Stomach smooth muscle (tissue), 2 donors: ENCODE results near the gene CLEC10A.
"Not testable (repeated sequence)": the region's sequence is repeated elsewhere in the genome, so short reads cannot be mapped to it uniquely, and the experiment has no call there.

Source experiments
- H3K27ac ChIP-seq: one replicate; pipeline ENCODE4 v1.7.0; 2013; ENCODE audit warnings: mild to moderate bottlenecking, low read length, inconsistent platforms
- H3K27me3 ChIP-seq, 2 donors: one replicate each; pipeline ENCODE4 v1.7.0; 2013; ENCODE audit warnings: low read length in 2 of 2; ENCODE audit not compliant: insufficient read depth in 2 of 2, control insufficient read depth in 1 of 2
- H3K36me3 ChIP-seq, 2 donors: one replicate each; pipeline ENCODE4 v1.7.0; 2013; ENCODE audit warnings: low read length in 2 of 2; ENCODE audit not compliant: control insufficient read depth in 2 of 2, insufficient read depth in 2 of 2
- H3K4me1 ChIP-seq: one replicate; pipeline ENCODE4 v1.7.0; 2013; ENCODE audit warnings: low read length; ENCODE audit not compliant: control insufficient read depth, insufficient read depth
- H3K4me3 ChIP-seq, 2 donors: one replicate each; pipeline ENCODE4 v1.7.0; 2013; ENCODE audit warnings: low read length in 2 of 2
- H3K9ac ChIP-seq, 2 donors: one replicate each; pipeline ENCODE4 v1.7.0; 2013; ENCODE audit warnings: low read length in 2 of 2, mild to moderate bottlenecking in 1 of 2
- H3K9me3 ChIP-seq, 2 donors: one replicate each; pipeline ENCODE4 v1.7.0; 2013; ENCODE audit warnings: low read length in 2 of 2; ENCODE audit not compliant: control insufficient read depth in 2 of 2
- donor health status: healthy.
- donor health status: Pancreatic carcinoma.

Gene CLEC10A

GRCh38 chr17:7107795-7108559, 27.9 kb upstream of the CLEC10A start:
- H3K36me3 ChIP-seq: no peaks in the 10 kb centered on the region
- H3K4me1 ChIP-seq: no peaks in the 10 kb centered on the region
- no peak overlapping the region for H3K4me3 ChIP-seq
- no peak overlapping the region for H3K27ac ChIP-seq
- H3K9me3 ChIP-seq: no peaks in the 10 kb centered on the region
- no peak overlapping the region for H3K9ac ChIP-seq
- peaks cover 8 to 16% of the 10 kb centered on the region in 2 donors for H3K27me3 ChIP-seq

- no peak overlapping the region for H3K4me3 ChIP-seq
- no peaks in the 10 kb centered on the region for H3K36me3 ChIP-seq
- H3K4me1 ChIP-seq: no peaks in the 10 kb centered on the region
- no peaks in the 10 kb centered on the region for H3K9me3 ChIP-seq
- H3K27me3 ChIP-seq: peaks cover 10 to 20% of the 10 kb centered on the region in 2 donors
- H3K9ac ChIP-seq: no peak overlapping the region
- no peak overlapping the region for H3K27ac ChIP-seq
Observed at GRCh38 chr17:7107012-7107754, 27.1 kb upstream of the CLEC10A start.

GRCh38 chr17:7102421-7102820, 22.4 kb upstream of the CLEC10A start:
- H3K4me1 ChIP-seq: no peaks in the 10 kb centered on the region
- H3K36me3 ChIP-seq: no peaks in the 10 kb centered on the region
- no peaks in the 10 kb centered on the region for H3K9me3 ChIP-seq
- peaks cover 7 to 10% of the 10 kb centered on the region in 2 donors for H3K27me3 ChIP-seq
- no peak overlapping the region for H3K4me3 ChIP-seq
- H3K27ac ChIP-seq: no peak overlapping the region
- H3K9ac ChIP-seq: no peak overlapping the region

- no peaks in the 10 kb centered on the region for H3K4me1 ChIP-seq
- H3K4me3 ChIP-seq: no peak overlapping the region
- H3K9ac ChIP-seq: no peak overlapping the region
- H3K27me3 ChIP-seq: peaks cover 6 to 7% of the 10 kb centered on the region in 2 donors
- no peak overlapping the region for H3K27ac ChIP-seq
- no peaks in the 10 kb centered on the region for H3K36me3 ChIP-seq
- no peaks in the 10 kb centered on the region for H3K9me3 ChIP-seq
Observed at GRCh38 chr17:7101531-7101930, 21.5 kb upstream of the CLEC10A start.

- not testable (repeated sequence) for H3K36me3 ChIP-seq, H3K4me3 ChIP-seq, H3K27me3 ChIP-seq, H3K27ac ChIP-seq, H3K4me1 ChIP-seq, H3K9ac ChIP-seq, H3K9me3 ChIP-seq
Observed at GRCh38 chr17:7100641-7101379, 20.8 kb upstream of the CLEC10A start.

GRCh38 chr17:7098802-7099459, 18.9 kb upstream of the CLEC10A start:
- Histone ChIP-seq H3K9ac (no peak overlapping the region), H3K36me3 (no peaks in the 10 kb centered on the region), H3K4me3 (no peak overlapping the region), H3K27ac (no peak overlapping the region), H3K4me1 (no peaks in the 10 kb centered on the region), H3K9me3 (peaks cover 0 to 3% of the 10 kb centered on the region in 2 donors), H3K27me3 (peaks cover 7 to 12% of the 10 kb centered on the region in 2 donors)

- H3K4me3 ChIP-seq: no peak overlapping the region
- H3K4me1 ChIP-seq: no peaks in the 10 kb centered on the region
- no peak overlapping the region for H3K9ac ChIP-seq
- H3K27ac ChIP-seq: no peak overlapping the region
- H3K36me3 ChIP-seq: no peaks in the 10 kb centered on the region
- H3K9me3 ChIP-seq: peaks cover 0 to 3% of the 10 kb centered on the region in 2 donors
- peaks cover 5 to 12% of the 10 kb centered on the region in 2 donors for H3K27me3 ChIP-seq
Observed at GRCh38 chr17:7097940-7098339, 17.9 kb upstream of the CLEC10A start.

- H3K27me3 ChIP-seq: peaks cover 0 to 6% of the 10 kb centered on the region in 2 donors
- no peak overlapping the region for H3K27ac ChIP-seq
- H3K4me1 ChIP-seq: no peaks in the 10 kb centered on the region
- no peaks in the 10 kb centered on the region for H3K36me3 ChIP-seq
- H3K4me3 ChIP-seq: no peak overlapping the region
- H3K9ac ChIP-seq: no peak overlapping the region
- peaks cover 0 to 3% of the 10 kb centered on the region in 2 donors for H3K9me3 ChIP-seq
Observed at GRCh38 chr17:7095625-7096024, 15.6 kb upstream of the CLEC10A start.

- no peak overlapping the region for H3K9ac ChIP-seq
- peaks cover 0 to 3% of the 10 kb centered on the region in 2 donors for H3K9me3 ChIP-seq
- H3K27me3 ChIP-seq: peaks cover 0 to 6% of the 10 kb centered on the region in 2 donors
- H3K4me3 ChIP-seq: no peak overlapping the region
- H3K36me3 ChIP-seq: no peaks in the 10 kb centered on the region
- H3K4me1 ChIP-seq: no peaks in the 10 kb centered on the region
- H3K27ac ChIP-seq: no peak overlapping the region
Observed at GRCh38 chr17:7094652-7095019, 14.6 kb upstream of the CLEC10A start.

GRCh38 chr17:7091311-7092005, 11.4 kb upstream of the CLEC10A start:
- H3K4me3 ChIP-seq, H3K36me3 ChIP-seq, H3K9ac ChIP-seq, H3K4me1 ChIP-seq, H3K9me3 ChIP-seq, H3K27me3 ChIP-seq, H3K27ac ChIP-seq: not testable (repeated sequence)
